ENCODE measurements around the gene ANKFY1. TPM values are rescaled to one million over a fixed set of nuclear protein-coding genes. Genes with fewer than 3 reads are reported as not detected.
"Not testable (repeated sequence)": the region's sequence is repeated elsewhere in the genome, so short reads cannot be mapped to it uniquely, and the experiment has no call there.

Gene ANKFY1
- total RNA-seq, 2 experiments from 2014 or later = 29.4 to 31.4 TPM

DNA sequence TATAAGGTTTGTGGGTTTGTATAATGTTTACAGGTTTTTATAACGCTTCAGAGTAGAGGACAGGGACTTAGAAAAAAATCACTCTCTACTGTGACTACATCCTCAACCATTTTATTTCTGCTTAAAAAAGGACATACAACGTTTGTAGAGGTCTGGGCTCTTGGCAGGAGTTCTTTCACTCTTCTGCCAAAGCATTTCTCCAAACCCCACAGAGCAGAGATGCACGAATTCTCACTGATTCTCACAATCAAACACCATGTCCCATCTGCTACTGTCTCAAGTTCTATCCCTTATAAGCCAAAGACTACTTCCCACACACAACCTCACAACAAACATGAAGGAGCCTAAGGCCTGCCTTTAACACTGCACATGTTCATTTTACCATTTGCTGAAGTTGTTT lies 7.0 kb upstream of the ANKFY1 start:
- H3K4me1 Mint-ChIP-seq = no peaks in the 10 kb centered on the region
- no peaks in the 10 kb centered on the region for H3K27me3 Mint-ChIP-seq
- no peak for DNase-seq
- peaks cover 6% of the 10 kb centered on the region for H3K36me3 Mint-ChIP-seq
- H3K4me3 Mint-ChIP-seq = no peak overlapping the region
- no peaks in the 10 kb centered on the region for H3K9me3 Mint-ChIP-seq
- no peak overlapping the region for H3K27ac Mint-ChIP-seq

DNA sequence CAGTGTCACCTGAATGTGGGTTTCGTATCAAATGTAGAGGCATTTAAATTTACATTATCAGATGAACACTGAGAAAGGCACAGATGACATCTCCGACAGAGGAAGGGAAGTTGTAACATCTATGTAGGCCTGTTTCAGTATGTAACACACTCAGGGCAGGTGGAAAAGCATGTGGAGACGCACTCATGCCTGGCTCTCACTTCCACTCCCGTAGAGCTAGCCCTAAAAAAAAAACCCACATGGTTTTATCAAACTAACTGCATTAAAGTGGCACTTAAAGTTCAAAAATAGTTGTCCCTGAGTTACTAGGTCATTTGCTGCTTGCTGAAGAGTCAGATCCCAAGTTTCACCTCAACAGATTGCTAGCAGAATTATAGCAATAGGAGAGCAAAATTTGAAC lies 6.1 kb upstream of the ANKFY1 start:
- Mint-ChIP-seq H3K4me1 (no peaks in the 10 kb centered on the region), H3K4me3 (no peak overlapping the region), H3K9me3 (no peaks in the 10 kb centered on the region), H3K36me3 (peaks cover 6% of the 10 kb centered on the region), H3K27ac (peak overlapping the region; percentile 57), H3K27me3 (no peaks in the 10 kb centered on the region)
- no peak for DNase-seq

- DNase-seq = no peak
- H3K4me1 Mint-ChIP-seq = peaks cover 14% of the 10 kb centered on the region
- H3K9me3 Mint-ChIP-seq = no peaks in the 10 kb centered on the region
- H3K27me3 Mint-ChIP-seq = no peaks in the 10 kb centered on the region
- no peak overlapping the region for H3K27ac Mint-ChIP-seq
- H3K36me3 Mint-ChIP-seq = peaks cover 9% of the 10 kb centered on the region
- H3K4me3 Mint-ChIP-seq = no peak overlapping the region
Measured at GRCh38 chr17:4267402-4267801, 3.6 kb upstream of the ANKFY1 start.

GRCh38 chr17:4266550-4266949 lies 2.8 kb upstream of the ANKFY1 start:
- Mint-ChIP-seq H3K4me1 (peaks cover 22% of the 10 kb centered on the region), H3K27me3 (no peaks in the 10 kb centered on the region), H3K27ac (no peak overlapping the region), H3K9me3 (no peaks in the 10 kb centered on the region), H3K4me3 (no peak overlapping the region), H3K36me3 (peaks cover 16% of the 10 kb centered on the region)
- DNase-seq = no peak

DNA sequence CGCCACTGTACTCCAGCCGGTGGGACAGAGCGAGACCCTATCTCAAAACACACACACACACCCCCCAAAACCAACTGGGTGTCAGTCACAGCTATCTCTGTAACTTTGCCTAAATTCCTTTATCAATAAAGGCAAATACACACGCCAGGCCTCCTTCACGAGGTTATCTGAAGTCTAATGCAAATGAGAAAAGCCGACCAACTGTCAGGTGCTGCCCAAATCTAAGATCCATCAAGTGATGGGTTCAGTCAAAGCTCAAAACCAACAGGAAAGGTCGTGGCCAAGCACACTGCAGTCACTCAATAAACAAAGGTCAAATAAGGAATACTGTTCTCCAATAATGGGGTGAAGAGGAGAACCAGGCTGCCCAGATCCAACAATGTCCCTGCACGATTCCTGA lies 1.1 kb downstream of the ANKFY1 start:
- Mint-ChIP-seq H3K9me3 (peaks cover 12% of the 10 kb centered on the region), H3K4me1 (peaks cover 30% of the 10 kb centered on the region), H3K4me3 (peak overlapping the region; percentile 81), H3K36me3 (peaks cover 38% of the 10 kb centered on the region), H3K27me3 (no peaks in the 10 kb centered on the region), H3K27ac (peak overlapping the region; percentile 61)
- no peak for DNase-seq

DNA sequence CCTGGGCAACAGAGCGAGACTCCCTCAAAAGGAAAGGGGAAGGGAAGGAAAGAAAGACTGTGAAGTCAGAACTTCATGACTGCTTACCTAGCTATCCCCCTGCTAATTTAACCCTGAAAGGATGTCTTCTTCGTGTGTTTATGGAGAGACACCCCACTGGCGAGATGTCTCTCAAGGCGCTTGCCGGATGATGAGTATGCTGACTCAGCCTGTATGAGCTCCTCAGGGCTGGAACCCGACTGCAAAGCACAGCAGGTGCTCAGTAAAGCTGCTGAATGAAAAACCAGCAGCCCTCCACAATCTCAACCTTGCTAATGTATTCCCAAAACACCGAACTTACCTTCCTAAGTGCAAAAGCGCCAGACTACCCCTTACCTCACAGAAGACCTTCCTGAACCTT lies 2.3 kb downstream of the ANKFY1 start:
- no peak for DNase-seq
- H3K27me3 Mint-ChIP-seq = no peaks in the 10 kb centered on the region
- H3K4me3 Mint-ChIP-seq = peak overlapping the region; percentile 0
- no peak overlapping the region for H3K27ac Mint-ChIP-seq
- H3K4me1 Mint-ChIP-seq = peaks cover 42% of the 10 kb centered on the region
- H3K9me3 Mint-ChIP-seq = peaks cover 12% of the 10 kb centered on the region
- H3K36me3 Mint-ChIP-seq = peaks cover 51% of the 10 kb centered on the region

DNA sequence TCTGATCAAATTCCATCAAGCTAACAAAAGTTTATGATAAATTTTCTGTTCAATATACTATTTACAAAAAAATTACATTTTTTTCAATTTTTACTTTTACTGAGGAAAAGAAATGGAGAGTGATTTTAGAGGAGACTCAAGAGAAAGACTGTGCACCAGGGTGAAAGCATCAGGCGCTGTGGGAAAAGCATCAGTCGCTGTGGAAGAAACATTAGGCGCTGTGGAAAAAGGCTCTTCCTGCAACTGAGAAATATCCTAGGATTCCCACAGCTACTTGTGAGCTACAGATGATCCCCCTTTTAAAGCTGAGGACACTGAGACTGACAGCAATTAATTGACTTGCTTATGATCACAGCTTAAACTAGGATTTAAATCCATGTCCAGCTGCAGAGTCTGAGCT lies 4.9 kb downstream of the ANKFY1 start:
- Mint-ChIP-seq H3K4me1 (peaks cover 40% of the 10 kb centered on the region), H3K36me3 (peaks cover 58% of the 10 kb centered on the region), H3K27ac (no peak overlapping the region), H3K4me3 (no peak overlapping the region), H3K9me3 (peaks cover 12% of the 10 kb centered on the region), H3K27me3 (no peaks in the 10 kb centered on the region)
- no peak for DNase-seq

DNA sequence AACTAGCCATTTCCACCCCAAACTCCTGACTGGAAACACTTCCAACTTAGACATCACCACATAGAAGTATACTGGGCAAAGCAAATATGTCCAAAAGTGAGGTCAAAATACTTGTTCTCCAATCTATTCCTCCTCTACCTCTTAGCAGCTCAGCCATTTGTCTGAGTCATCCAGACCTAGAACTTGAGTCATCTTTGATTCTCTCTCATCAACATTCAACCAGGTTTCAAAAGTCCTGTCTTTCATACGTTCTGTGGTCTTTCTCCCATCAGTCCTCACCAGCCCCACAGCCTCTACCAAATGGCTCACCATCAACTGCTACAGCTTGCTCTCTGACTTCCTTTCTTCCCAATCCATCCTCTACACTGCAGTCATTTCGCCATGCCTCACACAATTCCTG lies 6.8 kb downstream of the ANKFY1 start:
- Mint-ChIP-seq H3K36me3 (peaks cover 56% of the 10 kb centered on the region), H3K4me3 (no peak overlapping the region), H3K27ac (no peak overlapping the region), H3K4me1 (peaks cover 35% of the 10 kb centered on the region), H3K27me3 (no peaks in the 10 kb centered on the region), H3K9me3 (peaks cover 12% of the 10 kb centered on the region)
- DNase-seq = no peak

DNA sequence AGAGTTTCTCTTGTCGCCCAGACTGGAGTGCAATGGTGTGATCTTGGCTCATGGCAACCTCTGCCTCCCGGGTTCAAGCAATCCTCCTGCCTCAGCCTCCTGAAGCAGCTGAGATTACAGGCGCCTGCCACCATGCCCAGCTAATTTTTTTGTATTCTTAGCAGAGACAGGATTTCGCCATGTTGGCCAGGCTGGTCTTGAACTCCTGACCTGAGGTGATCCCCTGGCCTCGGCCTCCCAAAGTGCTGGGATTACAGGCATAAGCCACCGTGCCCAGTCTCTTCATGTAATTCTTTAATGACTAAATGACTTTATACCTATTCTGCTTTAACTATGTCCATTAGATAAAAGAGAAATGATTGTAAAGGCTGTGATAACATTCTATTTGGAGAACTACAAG lies 8.5 kb downstream of the ANKFY1 start:
- H3K4me3 Mint-ChIP-seq, H3K27me3 Mint-ChIP-seq, DNase-seq, H3K27ac Mint-ChIP-seq: not testable (repeated sequence)
- Mint-ChIP-seq H3K4me1 (peaks cover 31% of the 10 kb centered on the region), H3K36me3 (peaks cover 44% of the 10 kb centered on the region), H3K9me3 (peaks cover 12% of the 10 kb centered on the region)

GRCh38 chr17:4250887-4251286 lies 12.9 kb downstream of the ANKFY1 start:
- DNase-seq = no peak
- Mint-ChIP-seq H3K9me3 (no peaks in the 10 kb centered on the region), H3K27me3 (no peaks in the 10 kb centered on the region), H3K27ac (no peak overlapping the region), H3K36me3 (peaks cover 10% of the 10 kb centered on the region), H3K4me3 (no peak overlapping the region), H3K4me1 (peaks cover 38% of the 10 kb centered on the region)

DNA sequence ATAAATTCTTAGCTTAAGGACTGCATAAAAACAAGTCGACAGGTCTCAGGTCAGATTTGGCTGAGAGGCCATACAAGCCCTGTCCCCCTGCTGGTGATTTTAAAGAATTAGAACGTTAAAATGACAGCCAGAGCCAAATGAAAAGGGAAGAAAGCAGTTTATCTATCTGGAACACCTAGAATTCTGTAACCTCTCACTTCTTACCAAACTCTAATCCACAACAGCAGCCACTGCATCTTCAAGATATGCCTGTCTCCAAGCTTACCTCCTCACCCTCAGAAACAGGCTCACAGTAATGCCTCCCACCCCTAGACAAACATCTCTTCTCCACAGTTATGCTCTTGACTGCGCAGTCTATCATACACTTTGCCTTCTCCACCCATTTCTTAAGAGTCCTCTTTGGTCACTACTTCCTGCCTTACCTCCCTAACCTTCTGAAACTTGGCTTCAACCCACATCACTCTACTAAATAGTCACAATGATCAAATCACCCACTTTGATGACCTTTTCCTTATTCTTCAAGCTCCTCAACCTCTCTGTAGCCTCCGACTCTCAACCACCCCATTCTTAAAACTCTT lies 14.2 kb downstream of the ANKFY1 start:
- H3K4me1 Mint-ChIP-seq = peaks cover 34% of the 10 kb centered on the region
- H3K27ac Mint-ChIP-seq = no peak overlapping the region
- peaks cover 7% of the 10 kb centered on the region for H3K36me3 Mint-ChIP-seq
- no peak overlapping the region for H3K4me3 Mint-ChIP-seq
- no peak for DNase-seq
- no peaks in the 10 kb centered on the region for H3K9me3 Mint-ChIP-seq
- no peaks in the 10 kb centered on the region for H3K27me3 Mint-ChIP-seq

GRCh38 chr17:4248504-4249277 lies 15.1 kb downstream of the ANKFY1 start:
- Mint-ChIP-seq H3K4me1 (peaks cover 32% of the 10 kb centered on the region), H3K36me3 (peaks cover 4% of the 10 kb centered on the region), H3K27ac (no peak overlapping the region), H3K4me3 (no peak overlapping the region), H3K27me3 (no peaks in the 10 kb centered on the region), H3K9me3 (no peaks in the 10 kb centered on the region)
- no peak for DNase-seq

DNA sequence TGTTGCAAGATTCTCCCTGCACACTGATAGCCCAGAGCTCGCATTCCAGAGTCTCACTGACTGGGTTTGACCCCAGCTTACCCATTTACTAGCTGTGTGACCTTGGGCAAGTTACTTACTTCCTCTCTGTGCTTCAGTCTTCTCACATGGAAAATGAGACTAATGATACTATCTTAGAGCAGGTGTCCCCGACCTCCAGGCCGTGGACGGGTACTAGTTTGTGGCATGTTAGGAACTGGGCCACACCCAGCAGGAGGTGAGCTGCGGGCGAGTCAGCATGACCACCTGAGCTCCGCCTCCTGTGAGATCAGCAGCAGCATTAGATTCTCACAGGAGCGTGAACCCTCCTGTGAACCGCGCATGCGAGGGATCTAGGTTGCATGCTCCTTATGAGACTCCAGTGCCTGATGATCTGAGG lies 15.8 kb downstream of the ANKFY1 start:
- Mint-ChIP-seq H3K27me3 (no peaks in the 10 kb centered on the region), H3K4me1 (peaks cover 30% of the 10 kb centered on the region), H3K9me3 (no peaks in the 10 kb centered on the region), H3K36me3 (no peaks in the 10 kb centered on the region), H3K27ac (peak overlapping the region; percentile 26), H3K4me3 (no peak overlapping the region)
- DNase-seq = no peak

- Mint-ChIP-seq H3K4me3 (no peak overlapping the region), H3K9me3 (no peaks in the 10 kb centered on the region), H3K4me1 (peaks cover 30% of the 10 kb centered on the region), H3K27me3 (no peaks in the 10 kb centered on the region), H3K27ac (no peak overlapping the region), H3K36me3 (no peaks in the 10 kb centered on the region)
- DNase-seq = no peak
Measured at GRCh38 chr17:4247361-4247970, 16.3 kb downstream of the ANKFY1 start.

GRCh38 chr17:4246674-4247073 lies 17.1 kb downstream of the ANKFY1 start:
- Mint-ChIP-seq H3K4me3 (no peak overlapping the region), H3K9me3 (no peaks in the 10 kb centered on the region), H3K4me1 (peaks cover 30% of the 10 kb centered on the region), H3K36me3 (peaks cover 2% of the 10 kb centered on the region), H3K27me3 (no peaks in the 10 kb centered on the region), H3K27ac (no peak overlapping the region)
- no peak for DNase-seq

DNA sequence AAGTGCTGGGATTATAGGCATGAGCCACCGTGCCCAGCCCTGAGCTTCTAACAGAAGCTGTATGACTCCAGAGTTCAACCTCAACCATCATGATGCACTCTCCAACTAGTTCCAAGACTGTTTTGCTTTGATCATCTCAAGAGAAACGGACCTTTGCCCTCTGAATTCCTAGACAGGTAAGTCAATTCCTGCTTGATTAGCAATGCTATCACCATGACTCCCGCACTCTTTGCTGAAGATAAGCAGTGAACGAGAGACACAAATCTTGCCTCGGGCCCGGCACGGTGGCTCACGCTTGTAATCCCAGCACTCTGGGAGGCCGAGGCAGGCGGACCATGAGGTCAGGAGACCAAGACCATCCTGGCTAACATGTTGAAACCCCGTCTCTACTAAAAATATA lies 22.2 kb downstream of the ANKFY1 start:
- H3K27me3 Mint-ChIP-seq = no peaks in the 10 kb centered on the region
- peaks cover 14% of the 10 kb centered on the region for H3K36me3 Mint-ChIP-seq
- H3K9me3 Mint-ChIP-seq = no peaks in the 10 kb centered on the region
- H3K4me3 Mint-ChIP-seq = no peak overlapping the region
- DNase-seq = no peak
- H3K27ac Mint-ChIP-seq = no peak overlapping the region
- peaks cover 1% of the 10 kb centered on the region for H3K4me1 Mint-ChIP-seq
